ENCODE data around the gene CLMN. TPM values are rescaled to one million over a fixed set of nuclear protein-coding genes. Genes with fewer than 3 reads are reported as not detected.

CLMN gene
- total and polyA plus RNA-seq, 2 donors (not counting 3 experiments of a cell fraction or from before 2014, with no cell fraction given) = 0.72 to 9.6 TPM

- Histone ChIP-seq H3K4me1 (ENCODE audit: control insufficient read depth, extremely low read depth, insufficient read depth, low read length) (no peaks in the 10 kb centered on the region), H3K79me2 (ENCODE audit: control insufficient read depth, insufficient read depth, low read length) (no peaks in the 10 kb centered on the region), H3K27me3 (ENCODE audit: control insufficient read depth in 2 of 2, insufficient read depth in 2 of 2, low read length in 2 of 2) (no peaks in the 10 kb centered on the region), H3K36me3 (ENCODE audit: control insufficient read depth in 2 of 2, extremely low read depth in 1 of 2, insufficient read depth in 2 of 2, low read length in 2 of 2) (no peaks in the 10 kb centered on the region), H3K9ac (replicated peaks; ENCODE audit: extremely low read depth, insufficient read depth, low read length) (no peak overlapping the region), H4K20me1 (replicated peaks; ENCODE audit: control insufficient read depth, extremely low read depth, insufficient read depth, low read length) (no peaks in the 10 kb centered on the region), H2AFZ (ENCODE audit: low read depth, low read length) (no peak overlapping the region), H3K4me2 (ENCODE audit: insufficient read depth, low read length) (no peak overlapping the region), H3K9me1 (replicated peaks; ENCODE audit: control insufficient read depth, extremely low read depth, insufficient read depth, low read length) (no peaks in the 10 kb centered on the region), H3K9me3 (replicated peaks; ENCODE audit: control insufficient read depth, insufficient read depth, low read length) (no peaks in the 10 kb centered on the region), H3K4me3 (replicated peaks in 1 of 3; ENCODE audit: insufficient read depth in 1 of 3, low read depth in 1 of 3, low read length in 3 of 3) (no peak overlapping the region), H3K27ac (ENCODE audit: insufficient read depth, low read depth, low read length) (no peak overlapping the region)
- CTCF ChIA-PET = no interaction called here
- POLR2A ChIA-PET = no interaction called here
- DNase-seq (ENCODE audit: low read depth, low spot score) (no peak), FAIRE-seq (no peak)
- dilution Hi-C loops (cut with MboI; ENCODE audit: extremely low pct_ligation_motif_present, low sequenced_read_pairs) (no loop called here), intact Hi-C loops (cut with micrococcal nuclease) (no loop called here)
- TF ChIP-seq POLR2AphosphoS5 (IDR thresholded peaks at IDR 0.05; ENCODE audit: insufficient read depth, low read depth, low read length) (no peak), POLR2A (IDR thresholded peaks at IDR 0.05; ENCODE audit: low read depth, low read length) (no peak), CTCF (IDR thresholded peaks at IDR 0.05; ENCODE audit: extremely low read depth in 1 of 2, insufficient read depth in 1 of 2, low read depth in 1 of 2, low read length in 2 of 2) (no peak), GATA2 (IDR thresholded peaks at IDR 0.05; ENCODE audit: insufficient read depth, insufficient read length, low read depth, low read length) (no peak), JUN (IDR thresholded peaks at IDR 0.05; ENCODE audit: borderline replicate concordance, insufficient read depth, insufficient read length, low read depth) (no peak), MYC (IDR thresholded peaks at IDR 0.05; ENCODE audit: low read depth, low read length) (no peak), FOS (IDR thresholded peaks at IDR 0.05; ENCODE audit: borderline replicate concordance, insufficient read depth, low read length) (no peak), MAX (IDR thresholded peaks at IDR 0.05; ENCODE audit: insufficient read depth, insufficient read length) (no peak), EZH2 (IDR thresholded peaks at IDR 0.05; ENCODE audit: borderline replicate concordance, low read depth, low read length, severe bottlenecking) (no peak)
- BruUV-seq (replicated peaks) = no TSS peak
These were observed 25.3 kb upstream of the CLMN start for GRCh38 chr14:95345032-95345431.
